ENCODE data around the gene COQ2. TPM values are rescaled to one million over a fixed set of nuclear protein-coding genes. Genes with fewer than 3 reads are reported as not detected.
"Not testable (repeated sequence)": the region's sequence is repeated elsewhere in the genome, so short reads cannot be mapped to it uniquely, and the experiment has no call there.

The COQ2 gene
- polyA plus RNA-seq (ENCODE audit: insufficient read length in 3 of 3): 10 to 100 TPM; 14.8 to 15.2 (median 15.2) TPM
- long read RNA-seq, donor 1, partial matches to known transcripts: 5 of 9 reads
- long read RNA-seq, donor 1, other reads (novel, unspliced or antisense): 0 of 9 reads
- long read RNA-seq, donor 2, transcript COQ2-206 (7 exons, 1,641 nt): major isoform, 5 of 16 reads
- long read RNA-seq, donor 2, partial matches to known transcripts: 10 of 16 reads
- long read RNA-seq, donor 2, other reads (novel, unspliced or antisense): 0 of 16 reads
- long read RNA-seq, donor 3, transcript COQ2-206 (7 exons, 1,641 nt): major isoform, 7 of 8 reads
- long read RNA-seq, donor 3, partial matches to known transcripts: 0 of 8 reads
- long read RNA-seq, donor 3, other reads (novel, unspliced or antisense): 0 of 8 reads
- long read RNA-seq, donor 4, transcript COQ2-206 (7 exons, 1,641 nt): major isoform, 9 of 15 reads
- long read RNA-seq, donor 4, partial matches to known transcripts: 6 of 15 reads
- long read RNA-seq, donor 4, other reads (novel, unspliced or antisense): 0 of 15 reads
- long read RNA-seq, donor 5, partial matches to known transcripts: 0 of 2 reads
- long read RNA-seq, donor 5, other reads (novel, unspliced or antisense): 0 of 2 reads
- long read RNA-seq, donor 6, partial matches to known transcripts: 7 of 9 reads
- long read RNA-seq, donor 6, other reads (novel, unspliced or antisense): 0 of 9 reads
- long read RNA-seq, donor 7, transcript COQ2-206 (7 exons, 1,641 nt): major isoform, 10 of 10 reads
- long read RNA-seq, donor 7, partial matches to known transcripts: 0 of 10 reads
- long read RNA-seq, donor 7, other reads (novel, unspliced or antisense): 0 of 10 reads
- long read RNA-seq, donor 8, partial matches to known transcripts: 0 of 4 reads
- long read RNA-seq, donor 8, other reads (novel, unspliced or antisense): 0 of 4 reads
- long read RNA-seq, donor 9, transcript COQ2-206 (7 exons, 1,641 nt): major isoform, 5 of 13 reads
- long read RNA-seq, donor 9, partial matches to known transcripts: 7 of 13 reads
- long read RNA-seq, donor 9, other reads (novel, unspliced or antisense): 0 of 13 reads
- long read RNA-seq, donor 10, transcript COQ2-206 (7 exons, 1,641 nt): major isoform, 8 of 16 reads
- long read RNA-seq, donor 10, partial matches to known transcripts: 8 of 16 reads
- long read RNA-seq, donor 10, other reads (novel, unspliced or antisense): 0 of 16 reads
- long read RNA-seq, donor 11, partial matches to known transcripts: 0 of 4 reads
- long read RNA-seq, donor 11, other reads (novel, unspliced or antisense): 0 of 4 reads
- long read RNA-seq, donor 12, transcript COQ2-206 (7 exons, 1,641 nt): major isoform, 9 of 18 reads
- long read RNA-seq, donor 12, partial matches to known transcripts: 9 of 18 reads
- long read RNA-seq, donor 12, other reads (novel, unspliced or antisense): 0 of 18 reads
- long read RNA-seq, donor 13, partial matches to known transcripts: 0 of 2 reads
- long read RNA-seq, donor 13, other reads (novel, unspliced or antisense): 0 of 2 reads
- long read RNA-seq, donor 14, transcript COQ2-206 (7 exons, 1,641 nt): major isoform, 11 of 22 reads
- long read RNA-seq, donor 14, partial matches to known transcripts: 9 of 22 reads
- long read RNA-seq, donor 14, other reads (novel, unspliced or antisense): 0 of 22 reads
- long read RNA-seq, donor 15, partial matches to known transcripts: 8 of 12 reads
- long read RNA-seq, donor 15, other reads (novel, unspliced or antisense): 0 of 12 reads
- long read RNA-seq, donor 16, transcript COQ2-206 (7 exons, 1,641 nt): major isoform, 12 of 24 reads
- long read RNA-seq, donor 16, partial matches to known transcripts: 11 of 24 reads
- long read RNA-seq, donor 16, other reads (novel, unspliced or antisense): 0 of 24 reads

- DNase-seq: peak; percentile 93
Measured at GRCh38 chr4:83284193-83285054, at the start of gene COQ2. Gene COQ2 (minus strand): TSS chr4:83284798. CDS start chr4:83284764, 34 bp downstream.

GRCh38 chr4:83331956-83332355 is 47.4 kb upstream of the COQ2 start:
- no peak for DNase-seq

- DNase-seq: no peak
Measured at GRCh38 chr4:83329521-83330110, 45.0 kb upstream of the COQ2 start.

- no peak for DNase-seq
Measured at GRCh38 chr4:83328521-83329187, 44.1 kb upstream of the COQ2 start.

GRCh38 chr4:83326546-83326945 is 41.9 kb upstream of the COQ2 start:
- no peak for DNase-seq

GRCh38 chr4:83325306-83325705 is 40.7 kb upstream of the COQ2 start:
- DNase-seq: not testable (repeated sequence)

GRCh38 chr4:83323136-83323535 is 38.5 kb upstream of the COQ2 start:
- no peak for DNase-seq

GRCh38 chr4:83320548-83320947 is 36.0 kb upstream of the COQ2 start:
- no peak for DNase-seq

GRCh38 chr4:83318666-83319065 is 34.1 kb upstream of the COQ2 start:
- DNase-seq: no peak

GRCh38 chr4:83317671-83318070 is 33.1 kb upstream of the COQ2 start:
- DNase-seq: no peak

GRCh38 chr4:83316459-83317165 is 32.0 kb upstream of the COQ2 start:
- no peak for DNase-seq

GRCh38 chr4:83315341-83315870 is 30.8 kb upstream of the COQ2 start:
- DNase-seq: no peak

- no peak for DNase-seq
Measured at GRCh38 chr4:83308672-83309071, 24.1 kb upstream of the COQ2 start.

- no peak for DNase-seq
Measured at GRCh38 chr4:83307920-83308319, 23.3 kb upstream of the COQ2 start.

GRCh38 chr4:83305187-83305586 is 20.6 kb upstream of the COQ2 start:
- no peak for DNase-seq

- no peak for DNase-seq
Measured at GRCh38 chr4:83297548-83298260, 13.1 kb upstream of the COQ2 start.
